Middle frontal gyrus (tissue), 1 donor: ENCODE results near the gene WWOX.

ENCODE experiments used
- DNase-seq: peaks from one replicate; pipeline ENCODE4 v3.0.0-alpha.2; 2015; ENCODE audit warnings: low spot score; ENCODE audit errors: extremely low spot score

The WWOX gene

GRCh38 chr16:79113826-79114225 is 1014.4 kb downstream of the WWOX start:
- DNase-seq: no peak

GRCh38 chr16:79114759-79115158 is 1015.3 kb downstream of the WWOX start:
- DNase-seq: no peak

GRCh38 chr16:79121906-79122305 is 1022.5 kb downstream of the WWOX start:
- no peak for DNase-seq

- DNase-seq: no peak
These were observed 1022.9 kb downstream of the WWOX start for GRCh38 chr16:79122343-79122742.

- no peak for DNase-seq
These were observed 1024.7 kb downstream of the WWOX start for GRCh38 chr16:79124016-79124756.

- no peak for DNase-seq
These were observed 1028.3 kb downstream of the WWOX start for GRCh38 chr16:79127766-79128165.

- no peak for DNase-seq
These were observed 1029.3 kb downstream of the WWOX start for GRCh38 chr16:79128706-79129105.

- no peak for DNase-seq
These were observed 1031.2 kb downstream of the WWOX start for GRCh38 chr16:79130616-79131015.

GRCh38 chr16:79131321-79132075 is 1032.0 kb downstream of the WWOX start:
- no peak for DNase-seq

GRCh38 chr16:79132701-79133100 is 1033.2 kb downstream of the WWOX start:
- no peak for DNase-seq

GRCh38 chr16:79134300-79134699 is 1034.8 kb downstream of the WWOX start:
- no peak for DNase-seq

GRCh38 chr16:79136955-79137354 is 1037.5 kb downstream of the WWOX start:
- no peak for DNase-seq

- no peak for DNase-seq
These were observed 1038.0 kb downstream of the WWOX start for GRCh38 chr16:79137426-79137939.

GRCh38 chr16:79139799-79140198 is 1040.3 kb downstream of the WWOX start:
- no peak for DNase-seq

- DNase-seq: no peak
These were observed 1043.6 kb downstream of the WWOX start for GRCh38 chr16:79143026-79143425.

GRCh38 chr16:79150151-79150550 is 1050.7 kb downstream of the WWOX start:
- DNase-seq: no peak

GRCh38 chr16:79150632-79151310 is 1051.3 kb downstream of the WWOX start:
- DNase-seq: no peak

GRCh38 chr16:79154086-79154485 is 1054.6 kb downstream of the WWOX start:
- no peak for DNase-seq

GRCh38 chr16:79155471-79155870 is 1056.0 kb downstream of the WWOX start:
- no peak for DNase-seq

- DNase-seq: no peak
These were observed 1056.5 kb downstream of the WWOX start for GRCh38 chr16:79155904-79156303.

- DNase-seq: no peak
These were observed 1057.3 kb downstream of the WWOX start for GRCh38 chr16:79156761-79157160.

GRCh38 chr16:79158337-79158736 is 1058.9 kb downstream of the WWOX start:
- DNase-seq: no peak
